K562 (cell line): Measurements from ENCODE around the gene CRYBG3. TPM values are rescaled to one million over a fixed set of nuclear protein-coding genes. Genes with fewer than 3 reads are reported as not detected.
A peak's percentile ranks its signal among the peaks of the same experiment; 100 is the strongest.

Experiments used
- CCNT2 ChIP-seq: IDR thresholded peaks from 2 replicates; pipeline ENCODE4 v1.6.1; 2011; ENCODE audit warnings: borderline replicate concordance, low read depth, mild to moderate bottlenecking, moderate library complexity, mixed read lengths, low read length; ENCODE audit not compliant: insufficient read length; ENCODE audit errors: extremely low read depth
- DIDO1 ChIP-seq: fragments of 450-650 bp; IDR thresholded peaks from 2 replicates; pipeline ENCODE4 v1.6.1; 2016; ENCODE audit warnings: low read depth, missing biosample characterization, missing genetic modification characterization
- L3MBTL2 ChIP-seq: fragments of 450-650 bp; IDR thresholded peaks from 2 replicates; pipeline ENCODE4 v1.6.1; 2016; ENCODE audit warnings: mild to moderate bottlenecking, moderate library complexity
- MEIS2 ChIP-seq: fragments of 450-650 bp; IDR thresholded peaks from 2 replicates; pipeline ENCODE4 v1.6.1; 2014; ENCODE audit warnings: mild to moderate bottlenecking; ENCODE audit not compliant: partially characterized antibody
- OTX1 ChIP-seq: fragments of 450-650 bp; formaldehyde crosslinking; IDR thresholded peaks from 2 replicates; pipeline ENCODE4 v1.4.0; 2022; ENCODE audit warnings: mild to moderate bottlenecking
- POLR2G ChIP-seq: fragments of 200-400 bp; formaldehyde crosslinking; IDR thresholded peaks from 2 replicates; pipeline ENCODE4 v1.6.1; 2017; ENCODE audit warnings: low read depth, mild to moderate bottlenecking, antibody characterized with exemption, low read length, moderate library complexity
- RBBP5 ChIP-seq: fragments of 200-600 bp; sonication (generic); IDR thresholded peaks from 2 replicates; pipeline ENCODE4 v1.6.1; 2012; ENCODE audit warnings: borderline replicate concordance, mild to moderate bottlenecking, low read length, control low read depth, inconsistent platforms; ENCODE audit not compliant: insufficient read depth, poor library complexity, severe bottlenecking
- ZNF79 ChIP-seq: fragments of 250-450 bp; sonication (Bioruptor Pico); IDR thresholded peaks from 2 replicates; pipeline ENCODE4 v1.4.0; 2020; ENCODE audit warnings: low read depth, mild to moderate bottlenecking, moderate library complexity
- polyA plus RNA-seq, 8 experiments: library from polyadenylated mRNA; depleted of rRNA in 4 of 8; stranded (reverse) in 5 of 8; unstranded in 3 of 8; fragments of >200 nt; fragmentation: Nextera tagmentation in 2 of 8; fragmentation: Illumina TruSeq in 1 of 8; extraction: Ambion mirVana in 2 of 8; extraction: Trizol in 1 of 8; gene quantifications; 2 replicates each; pipeline versions ENCODE4 v1.2.1 to v1.2.3, GENCODE V29; 2011 to 2014; ENCODE audit warnings: inconsistent platforms in 1 of 8, missing spikeins in 1 of 8
- total RNA-seq, 7 experiments: library from RNA; depleted of rRNA in 6 of 7; stranded (reverse); fragments of >200 nt in 6 of 7; fragmentation: Illumina TruSeq in 2 of 7; extraction: Trizol in 2 of 7; gene quantifications; 2 replicates each; pipeline versions ENCODE4 v1.2.1 to v1.2.3, GENCODE V29; 2011 to 2021; ENCODE audit warnings: low replicate concordance in 1 of 7
- TF ChIP-seq, protein P1 (sequence below): fragments of 450-650 bp; IDR thresholded peaks from 2 replicates; pipeline ENCODE4 v1.6.1; 2016; ENCODE audit warnings: mild to moderate bottlenecking, moderate library complexity
- TF ChIP-seq, protein P2 (sequence below), 2 experiments: IDR thresholded peaks; 2 replicates each; pipeline ENCODE4 v1.6.1; 2011; ENCODE audit warnings: borderline replicate concordance in 1 of 2, control low read depth in 1 of 2, low read depth in 1 of 2, low read length in 1 of 2, mild to moderate bottlenecking in 1 of 2, mixed read lengths in 1 of 2, moderate library complexity in 1 of 2; ENCODE audit not compliant: insufficient read depth in 1 of 2, insufficient read length in 1 of 2, poor library complexity in 1 of 2, severe bottlenecking in 1 of 2; ENCODE audit errors: extremely low read depth in 1 of 2
- TF ChIP-seq, protein P3 (sequence below): sonication (generic); formaldehyde crosslinking; IDR thresholded peaks from 2 replicates; pipeline ENCODE4 v1.9.0; 2022; ENCODE audit warnings: mild to moderate bottlenecking, missing genetic modification reagents
- TF ChIP-seq, protein P4 (sequence below): fragments of 200-800 bp; sonication (Bioruptor generic); IDR thresholded peaks from 2 replicates; pipeline ENCODE4 v1.6.1; 2017; ENCODE audit warnings: missing genetic modification characterization, missing compliant biosample characterization

Gene CRYBG3
- total and polyA plus RNA-seq, 9 of the 15 experiments (the other 6 are each of a cell fraction or from before 2014, with no cell fraction given), result 0.08 to 0.72 (median 0.18) TPM

DNA sequence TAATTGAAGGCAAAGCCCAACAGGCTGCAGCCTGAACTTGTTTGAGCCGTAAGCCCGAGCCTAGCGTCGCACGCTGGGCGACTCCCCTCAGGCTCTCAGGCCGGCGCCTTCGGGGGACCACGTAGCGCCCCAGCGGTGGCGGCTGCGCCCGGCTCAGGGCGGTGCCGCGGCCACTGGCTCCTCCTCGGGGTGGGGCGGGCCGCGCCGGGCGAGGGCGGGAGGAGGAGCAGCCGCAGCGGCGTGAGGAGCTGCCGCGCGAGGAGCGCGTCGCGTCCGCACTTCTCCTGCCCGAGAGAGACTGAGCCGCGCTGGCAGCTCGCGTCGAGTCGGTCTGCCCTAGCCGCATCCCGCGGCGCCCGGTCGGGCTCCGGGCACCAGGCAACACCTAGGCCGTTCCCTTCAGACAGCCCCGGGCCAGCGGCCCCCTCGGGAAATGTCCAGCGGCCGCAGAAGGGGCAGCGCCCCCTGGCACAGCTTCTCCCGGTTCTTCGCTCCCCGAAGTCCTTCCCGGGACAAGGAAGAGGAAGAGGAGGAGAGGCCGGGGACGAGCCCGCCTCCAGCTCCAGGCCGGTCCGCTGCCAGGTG is at the start of gene CRYBG3 (continued):
- TF ChIP-seq, protein P1, sequence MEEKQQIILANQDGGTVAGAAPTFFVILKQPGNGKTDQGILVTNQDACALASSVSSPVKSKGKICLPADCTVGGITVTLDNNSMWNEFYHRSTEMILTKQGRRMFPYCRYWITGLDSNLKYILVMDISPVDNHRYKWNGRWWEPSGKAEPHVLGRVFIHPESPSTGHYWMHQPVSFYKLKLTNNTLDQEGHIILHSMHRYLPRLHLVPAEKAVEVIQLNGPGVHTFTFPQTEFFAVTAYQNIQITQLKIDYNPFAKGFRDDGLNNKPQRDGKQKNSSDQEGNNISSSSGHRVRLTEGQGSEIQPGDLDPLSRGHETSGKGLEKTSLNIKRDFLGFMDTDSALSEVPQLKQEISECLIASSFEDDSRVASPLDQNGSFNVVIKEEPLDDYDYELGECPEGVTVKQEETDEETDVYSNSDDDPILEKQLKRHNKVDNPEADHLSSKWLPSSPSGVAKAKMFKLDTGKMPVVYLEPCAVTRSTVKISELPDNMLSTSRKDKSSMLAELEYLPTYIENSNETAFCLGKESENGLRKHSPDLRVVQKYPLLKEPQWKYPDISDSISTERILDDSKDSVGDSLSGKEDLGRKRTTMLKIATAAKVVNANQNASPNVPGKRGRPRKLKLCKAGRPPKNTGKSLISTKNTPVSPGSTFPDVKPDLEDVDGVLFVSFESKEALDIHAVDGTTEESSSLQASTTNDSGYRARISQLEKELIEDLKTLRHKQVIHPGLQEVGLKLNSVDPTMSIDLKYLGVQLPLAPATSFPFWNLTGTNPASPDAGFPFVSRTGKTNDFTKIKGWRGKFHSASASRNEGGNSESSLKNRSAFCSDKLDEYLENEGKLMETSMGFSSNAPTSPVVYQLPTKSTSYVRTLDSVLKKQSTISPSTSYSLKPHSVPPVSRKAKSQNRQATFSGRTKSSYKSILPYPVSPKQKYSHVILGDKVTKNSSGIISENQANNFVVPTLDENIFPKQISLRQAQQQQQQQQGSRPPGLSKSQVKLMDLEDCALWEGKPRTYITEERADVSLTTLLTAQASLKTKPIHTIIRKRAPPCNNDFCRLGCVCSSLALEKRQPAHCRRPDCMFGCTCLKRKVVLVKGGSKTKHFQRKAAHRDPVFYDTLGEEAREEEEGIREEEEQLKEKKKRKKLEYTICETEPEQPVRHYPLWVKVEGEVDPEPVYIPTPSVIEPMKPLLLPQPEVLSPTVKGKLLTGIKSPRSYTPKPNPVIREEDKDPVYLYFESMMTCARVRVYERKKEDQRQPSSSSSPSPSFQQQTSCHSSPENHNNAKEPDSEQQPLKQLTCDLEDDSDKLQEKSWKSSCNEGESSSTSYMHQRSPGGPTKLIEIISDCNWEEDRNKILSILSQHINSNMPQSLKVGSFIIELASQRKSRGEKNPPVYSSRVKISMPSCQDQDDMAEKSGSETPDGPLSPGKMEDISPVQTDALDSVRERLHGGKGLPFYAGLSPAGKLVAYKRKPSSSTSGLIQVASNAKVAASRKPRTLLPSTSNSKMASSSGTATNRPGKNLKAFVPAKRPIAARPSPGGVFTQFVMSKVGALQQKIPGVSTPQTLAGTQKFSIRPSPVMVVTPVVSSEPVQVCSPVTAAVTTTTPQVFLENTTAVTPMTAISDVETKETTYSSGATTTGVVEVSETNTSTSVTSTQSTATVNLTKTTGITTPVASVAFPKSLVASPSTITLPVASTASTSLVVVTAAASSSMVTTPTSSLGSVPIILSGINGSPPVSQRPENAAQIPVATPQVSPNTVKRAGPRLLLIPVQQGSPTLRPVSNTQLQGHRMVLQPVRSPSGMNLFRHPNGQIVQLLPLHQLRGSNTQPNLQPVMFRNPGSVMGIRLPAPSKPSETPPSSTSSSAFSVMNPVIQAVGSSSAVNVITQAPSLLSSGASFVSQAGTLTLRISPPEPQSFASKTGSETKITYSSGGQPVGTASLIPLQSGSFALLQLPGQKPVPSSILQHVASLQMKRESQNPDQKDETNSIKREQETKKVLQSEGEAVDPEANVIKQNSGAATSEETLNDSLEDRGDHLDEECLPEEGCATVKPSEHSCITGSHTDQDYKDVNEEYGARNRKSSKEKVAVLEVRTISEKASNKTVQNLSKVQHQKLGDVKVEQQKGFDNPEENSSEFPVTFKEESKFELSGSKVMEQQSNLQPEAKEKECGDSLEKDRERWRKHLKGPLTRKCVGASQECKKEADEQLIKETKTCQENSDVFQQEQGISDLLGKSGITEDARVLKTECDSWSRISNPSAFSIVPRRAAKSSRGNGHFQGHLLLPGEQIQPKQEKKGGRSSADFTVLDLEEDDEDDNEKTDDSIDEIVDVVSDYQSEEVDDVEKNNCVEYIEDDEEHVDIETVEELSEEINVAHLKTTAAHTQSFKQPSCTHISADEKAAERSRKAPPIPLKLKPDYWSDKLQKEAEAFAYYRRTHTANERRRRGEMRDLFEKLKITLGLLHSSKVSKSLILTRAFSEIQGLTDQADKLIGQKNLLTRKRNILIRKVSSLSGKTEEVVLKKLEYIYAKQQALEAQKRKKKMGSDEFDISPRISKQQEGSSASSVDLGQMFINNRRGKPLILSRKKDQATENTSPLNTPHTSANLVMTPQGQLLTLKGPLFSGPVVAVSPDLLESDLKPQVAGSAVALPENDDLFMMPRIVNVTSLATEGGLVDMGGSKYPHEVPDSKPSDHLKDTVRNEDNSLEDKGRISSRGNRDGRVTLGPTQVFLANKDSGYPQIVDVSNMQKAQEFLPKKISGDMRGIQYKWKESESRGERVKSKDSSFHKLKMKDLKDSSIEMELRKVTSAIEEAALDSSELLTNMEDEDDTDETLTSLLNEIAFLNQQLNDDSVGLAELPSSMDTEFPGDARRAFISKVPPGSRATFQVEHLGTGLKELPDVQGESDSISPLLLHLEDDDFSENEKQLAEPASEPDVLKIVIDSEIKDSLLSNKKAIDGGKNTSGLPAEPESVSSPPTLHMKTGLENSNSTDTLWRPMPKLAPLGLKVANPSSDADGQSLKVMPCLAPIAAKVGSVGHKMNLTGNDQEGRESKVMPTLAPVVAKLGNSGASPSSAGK, result peak; percentile 52
- TF ChIP-seq, protein P2, sequence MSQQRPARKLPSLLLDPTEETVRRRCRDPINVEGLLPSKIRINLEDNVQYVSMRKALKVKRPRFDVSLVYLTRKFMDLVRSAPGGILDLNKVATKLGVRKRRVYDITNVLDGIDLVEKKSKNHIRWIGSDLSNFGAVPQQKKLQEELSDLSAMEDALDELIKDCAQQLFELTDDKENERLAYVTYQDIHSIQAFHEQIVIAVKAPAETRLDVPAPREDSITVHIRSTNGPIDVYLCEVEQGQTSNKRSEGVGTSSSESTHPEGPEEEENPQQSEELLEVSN (IDR thresholded peaks at IDR 0.05; ENCODE audit: borderline replicate concordance in 1 of 2, extremely low read depth in 1 of 2, insufficient read depth in 1 of 2, insufficient read length in 1 of 2, low read depth in 1 of 2, low read length in 1 of 2, poor library complexity in 1 of 2, severe bottlenecking in 1 of 2), result peak; percentile 92 to 97
- TF ChIP-seq, protein P3, sequence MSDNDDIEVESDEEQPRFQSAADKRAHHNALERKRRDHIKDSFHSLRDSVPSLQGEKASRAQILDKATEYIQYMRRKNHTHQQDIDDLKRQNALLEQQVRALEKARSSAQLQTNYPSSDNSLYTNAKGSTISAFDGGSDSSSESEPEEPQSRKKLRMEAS (CRISPR knock-in tag), result 0 out of 2 replicates have a peak, but pooled peaks have one; percentile 20
- TF ChIP-seq, protein P4, sequence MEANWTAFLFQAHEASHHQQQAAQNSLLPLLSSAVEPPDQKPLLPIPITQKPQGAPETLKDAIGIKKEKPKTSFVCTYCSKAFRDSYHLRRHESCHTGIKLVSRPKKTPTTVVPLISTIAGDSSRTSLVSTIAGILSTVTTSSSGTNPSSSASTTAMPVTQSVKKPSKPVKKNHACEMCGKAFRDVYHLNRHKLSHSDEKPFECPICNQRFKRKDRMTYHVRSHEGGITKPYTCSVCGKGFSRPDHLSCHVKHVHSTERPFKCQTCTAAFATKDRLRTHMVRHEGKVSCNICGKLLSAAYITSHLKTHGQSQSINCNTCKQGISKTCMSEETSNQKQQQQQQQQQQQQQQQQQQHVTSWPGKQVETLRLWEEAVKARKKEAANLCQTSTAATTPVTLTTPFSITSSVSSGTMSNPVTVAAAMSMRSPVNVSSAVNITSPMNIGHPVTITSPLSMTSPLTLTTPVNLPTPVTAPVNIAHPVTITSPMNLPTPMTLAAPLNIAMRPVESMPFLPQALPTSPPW (CRISPR knock-in tag), result peak; percentile 36; the same call in 1 of the 2 replicates
- TF ChIP-seq OTX1 (CRISPR knock-in tag) (no peak), CCNT2 (peak; percentile 30), MEIS2 (no peak), RBBP5 (no peak), POLR2G (peak; percentile 38; the same call in 1 of the 2 replicates), ZNF79 (no peak), DIDO1 (no peak), L3MBTL2 (peak; percentile 92)
